Activated CD8-positive, alpha-beta T cell treated with anti-CD3 and anti-CD28 coated beads for 36 hours (primary cell): ENCODE data around the gene SLAMF8. TPM values are rescaled to one million over a fixed set of nuclear protein-coding genes. Genes with fewer than 3 reads are reported as not detected.
A peak's percentile ranks its signal among the peaks of the same experiment; 100 is the strongest.

Source experiments
- ATAC-seq: fragments of 200-7000 bp; cut with Tn5 transposase; one replicate; pipeline ENCODE4 v1.10.0; 2021; ENCODE audit warnings: mild to moderate bottlenecking, moderate library complexity
- CTCF ChIA-PET: fragments of 350-600 bp; sonication (Branson Sonifier 250); formaldehyde crosslinking; loops from one replicate; lab custom pipeline; 2021; ENCODE audit warnings: antibody characterized with exemption; lab: Charles Lee
- POLR2A ChIA-PET: fragments of 350-600 bp; sonication (Branson Sonifier 250); formaldehyde crosslinking; loops from one replicate; lab custom pipeline; 2021; ENCODE audit warnings: antibody characterized with exemption; lab: Charles Lee
- DNase-seq: peaks from one replicate; pipeline ENCODE4 v3.0.0-alpha.2; 2020
- H3K27ac Mint-ChIP-seq: one replicate; pipeline ENCODE4 v1.8.0; 2021; ENCODE audit warnings: mild to moderate bottlenecking, mixed read lengths
- H3K27me3 Mint-ChIP-seq: one replicate; pipeline ENCODE4 v1.8.0; 2021; ENCODE audit warnings: mixed read lengths
- H3K36me3 Mint-ChIP-seq: one replicate; pipeline ENCODE4 v1.8.0; 2021; ENCODE audit warnings: low read depth, mixed read lengths
- H3K4me1 Mint-ChIP-seq: one replicate; pipeline ENCODE4 v1.8.0; 2021; ENCODE audit warnings: low read depth, mixed read lengths
- H3K4me3 Mint-ChIP-seq: one replicate; pipeline ENCODE4 v1.8.0; 2021; ENCODE audit warnings: mild to moderate bottlenecking, moderate library complexity, mixed read lengths
- H3K9me3 Mint-ChIP-seq: one replicate; pipeline ENCODE4 v1.8.0; 2021; ENCODE audit warnings: mixed read lengths
- intact Hi-C: fragments of 100-400 bp; cut with micrococcal nuclease; formaldehyde crosslinking; loops from one replicate; pipeline ENCODE4 v1.10.0; 2022
- total RNA-seq, 2 experiments: library from RNA; stranded (reverse); gene quantifications; one replicate each; pipeline ENCODE4 v1.2.3, GENCODE V29; 2021
- TF ChIP-seq, protein P1 (sequence below): fragments of 200-600 bp; IDR thresholded peaks from one replicate; pipeline ENCODE4 v1.8.0; 2022; ENCODE audit warnings: antibody characterized with exemption, mild to moderate bottlenecking

The SLAMF8 gene
- total RNA-seq, 2 experiments from 2014 or later: 0.54 TPM

DNA sequence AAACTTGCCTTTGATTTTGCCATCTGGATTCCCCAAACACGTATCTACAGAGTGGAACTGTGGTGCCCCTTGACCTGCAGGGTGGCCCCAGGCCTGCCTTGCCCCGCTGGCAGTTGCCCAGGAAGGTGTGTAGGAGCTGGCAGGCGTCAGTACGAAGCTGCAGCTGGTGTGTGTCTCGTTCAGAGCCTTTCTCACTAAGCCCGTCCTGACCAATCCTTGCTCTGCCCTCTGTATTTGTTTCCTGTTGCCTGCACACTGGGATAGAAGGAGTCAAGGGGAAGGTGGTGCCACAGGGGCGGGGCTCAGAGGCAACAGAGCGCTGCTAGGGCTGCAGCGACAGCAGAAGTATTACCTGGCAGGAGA is 41.0 kb downstream of the SLAMF8 start:
- CTCF ChIA-PET: interaction anchor here (0.5 kb wide), 1 partner anchor 23 kb away, joined by 3 read pairs; no protein-coding TSS in a partner anchor
- POLR2A ChIA-PET: interaction anchor here (1.5 kb wide), 1 partner anchor 53 kb away, joined by 3 read pairs; no protein-coding TSS in a partner anchor

DNA sequence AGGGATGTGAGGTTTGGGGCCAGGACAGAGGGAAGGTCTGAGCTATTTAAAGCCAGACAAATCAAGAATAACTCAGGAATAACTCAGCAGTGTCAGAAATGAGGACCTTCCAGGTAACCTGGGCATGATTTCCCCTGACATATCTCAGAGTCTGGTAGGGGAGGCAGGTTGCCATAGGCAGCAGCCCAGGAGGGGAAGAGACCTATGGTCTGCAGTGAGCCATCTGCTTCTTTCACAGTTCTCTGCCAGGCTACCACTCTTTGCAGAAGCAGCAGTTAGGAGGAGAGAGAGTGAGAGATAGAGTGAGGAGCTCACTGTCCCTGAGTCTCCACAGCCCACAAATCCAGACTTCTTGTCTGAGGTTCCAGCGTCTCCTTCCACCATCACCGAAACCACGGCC is 42.1 kb downstream of the SLAMF8 start:
- TF ChIP-seq, protein P1, sequence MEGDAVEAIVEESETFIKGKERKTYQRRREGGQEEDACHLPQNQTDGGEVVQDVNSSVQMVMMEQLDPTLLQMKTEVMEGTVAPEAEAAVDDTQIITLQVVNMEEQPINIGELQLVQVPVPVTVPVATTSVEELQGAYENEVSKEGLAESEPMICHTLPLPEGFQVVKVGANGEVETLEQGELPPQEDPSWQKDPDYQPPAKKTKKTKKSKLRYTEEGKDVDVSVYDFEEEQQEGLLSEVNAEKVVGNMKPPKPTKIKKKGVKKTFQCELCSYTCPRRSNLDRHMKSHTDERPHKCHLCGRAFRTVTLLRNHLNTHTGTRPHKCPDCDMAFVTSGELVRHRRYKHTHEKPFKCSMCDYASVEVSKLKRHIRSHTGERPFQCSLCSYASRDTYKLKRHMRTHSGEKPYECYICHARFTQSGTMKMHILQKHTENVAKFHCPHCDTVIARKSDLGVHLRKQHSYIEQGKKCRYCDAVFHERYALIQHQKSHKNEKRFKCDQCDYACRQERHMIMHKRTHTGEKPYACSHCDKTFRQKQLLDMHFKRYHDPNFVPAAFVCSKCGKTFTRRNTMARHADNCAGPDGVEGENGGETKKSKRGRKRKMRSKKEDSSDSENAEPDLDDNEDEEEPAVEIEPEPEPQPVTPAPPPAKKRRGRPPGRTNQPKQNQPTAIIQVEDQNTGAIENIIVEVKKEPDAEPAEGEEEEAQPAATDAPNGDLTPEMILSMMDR: no peak
- Mint-ChIP-seq H3K27me3 (peaks cover 3% of the 10 kb centered on the region), H3K9me3 (no peaks in the 10 kb centered on the region), H3K4me3 (no peak overlapping the region), H3K27ac (no peak overlapping the region), H3K36me3 (no peaks in the 10 kb centered on the region), H3K4me1 (peaks cover 20% of the 10 kb centered on the region)
- ChIA-PET CTCF (interaction anchor here (0.9 to 1.8 kb wide), 4 partner anchors 18 to 139 kb away, joined by 3 to 7 read pairs (median 6); no protein-coding TSS in a partner anchor), POLR2A (interaction anchor here (1.1 to 1.5 kb wide), 3 partner anchors 13 to 52 kb away, joined by 3 read pairs; no protein-coding TSS in a partner anchor)
- ATAC-seq: no peak
- intact Hi-C loops: no loop called here
- DNase-seq: no peak

More for the DNA sequence above, 41.0 kb downstream of the SLAMF8 start:
- TF ChIP-seq, protein P1: no peak
- peaks cover 3% of the 10 kb centered on the region for H3K27me3 Mint-ChIP-seq
- no peak overlapping the region for H3K4me3 Mint-ChIP-seq
- intact Hi-C loops: no loop called here
- H3K36me3 Mint-ChIP-seq: no peaks in the 10 kb centered on the region
- no peaks in the 10 kb centered on the region for H3K9me3 Mint-ChIP-seq
- DNase-seq (no peak), ATAC-seq (no peak)
- peaks cover 20% of the 10 kb centered on the region for H3K4me1 Mint-ChIP-seq
- no peak overlapping the region for H3K27ac Mint-ChIP-seq

DNA sequence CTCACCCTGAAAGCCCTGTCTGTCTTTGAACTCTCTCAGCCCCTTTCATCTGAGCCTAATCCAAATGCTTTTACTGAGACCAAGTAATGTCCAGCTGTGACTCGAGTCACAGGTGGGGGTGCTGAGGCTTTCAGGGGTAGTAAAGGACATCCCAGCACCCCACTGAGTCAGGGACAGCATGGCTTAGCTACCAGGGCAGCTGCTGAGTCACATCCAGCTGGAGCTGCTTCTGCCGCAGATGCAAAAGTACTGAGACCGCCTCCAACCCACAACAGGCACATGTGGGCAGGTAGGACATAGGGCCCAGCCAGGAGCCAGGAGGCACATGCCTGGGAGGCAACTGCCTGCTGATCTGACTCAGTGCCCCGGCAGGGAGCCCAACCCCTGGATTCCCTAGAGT is 42.5 kb downstream of the SLAMF8 start:
- DNase-seq (peak; percentile 72), ATAC-seq (peak; percentile 91)
- intact Hi-C loops: no loop called here
- ChIA-PET POLR2A (interaction anchor here (1.1 to 1.2 kb wide), 2 partner anchors 14 to 18 kb away, joined by 3 read pairs; no protein-coding TSS in a partner anchor), CTCF (interaction anchor here (0.9 to 1.8 kb wide), 4 partner anchors 18 to 138 kb away, joined by 3 to 7 read pairs (median 6); no protein-coding TSS in a partner anchor)
- Mint-ChIP-seq H3K4me1 (peaks cover 20% of the 10 kb centered on the region), H3K27ac (no peak overlapping the region), H3K4me3 (no peak overlapping the region), H3K27me3 (peaks cover 3% of the 10 kb centered on the region), H3K36me3 (no peaks in the 10 kb centered on the region), H3K9me3 (no peaks in the 10 kb centered on the region)
- TF ChIP-seq, protein P1: no peak

DNA sequence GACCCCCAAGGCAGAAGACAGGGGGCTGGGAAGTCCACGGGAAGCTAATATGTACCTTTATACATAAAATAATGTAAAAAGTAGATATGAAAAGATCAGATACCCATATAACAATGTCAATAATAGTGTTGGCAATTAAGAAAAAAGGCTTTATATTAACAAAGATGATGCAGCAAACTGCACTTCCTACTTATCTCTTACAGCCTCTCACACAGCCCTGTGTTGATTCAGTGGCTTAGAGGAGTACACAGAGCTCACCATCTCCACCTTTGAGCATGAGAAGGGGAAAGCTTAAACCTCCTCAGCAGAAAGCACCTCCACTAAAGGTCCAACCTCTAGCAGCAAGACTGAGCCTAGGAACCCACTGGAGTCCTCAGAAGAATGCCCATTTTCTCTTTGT is 42.9 kb downstream of the SLAMF8 start:
- Mint-ChIP-seq H3K4me3 (no peak overlapping the region), H3K27me3 (peaks cover 3% of the 10 kb centered on the region), H3K9me3 (no peaks in the 10 kb centered on the region), H3K27ac (no peak overlapping the region), H3K4me1 (peaks cover 20% of the 10 kb centered on the region), H3K36me3 (no peaks in the 10 kb centered on the region)
- intact Hi-C loops: no loop called here
- POLR2A ChIA-PET: interaction anchor here (1.2 to 1.5 kb wide), 2 partner anchors 9 to 14 kb away, joined by 3 to 4 read pairs; no protein-coding TSS in a partner anchor
- ATAC-seq (no peak), DNase-seq (no peak)
- TF ChIP-seq, protein P1: no peak
- CTCF ChIA-PET: interaction anchor here (1.8 kb wide), 3 partner anchors 21 to 138 kb away, joined by 6 to 7 read pairs (median 7); no protein-coding TSS in a partner anchor

DNA sequence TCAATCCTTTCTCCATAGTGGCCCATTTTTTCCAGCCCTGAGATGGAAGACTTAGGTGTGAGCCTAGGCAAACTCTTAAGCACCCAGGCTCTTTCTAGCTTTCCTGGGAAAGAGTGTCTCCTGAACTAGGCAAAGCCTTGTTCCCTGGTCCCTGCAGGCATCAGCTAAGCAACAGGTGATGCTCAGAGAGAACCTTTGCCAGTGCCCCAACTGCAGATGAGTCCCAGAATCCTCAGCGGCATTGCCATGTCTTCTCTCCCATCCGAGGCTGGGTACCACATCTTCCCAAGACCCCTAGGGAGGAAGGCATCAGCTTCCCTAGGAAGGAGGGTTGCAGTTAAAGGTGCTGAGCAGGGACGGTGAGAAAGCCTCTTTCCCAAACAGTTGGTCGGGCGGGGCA is 44.0 kb downstream of the SLAMF8 start:
- POLR2A ChIA-PET: interaction anchor here (1.5 kb wide), 1 partner anchor 10 kb away, joined by 4 read pairs; no protein-coding TSS in a partner anchor
- CTCF ChIA-PET: interaction anchor here (0.6 to 1.1 kb wide), 2 partner anchors 20 to 29 kb away, joined by 3 read pairs; no protein-coding TSS in a partner anchor
- H3K9me3 Mint-ChIP-seq: no peaks in the 10 kb centered on the region
- H3K27me3 Mint-ChIP-seq: peaks cover 3% of the 10 kb centered on the region
- no peaks in the 10 kb centered on the region for H3K36me3 Mint-ChIP-seq
- peaks cover 19% of the 10 kb centered on the region for H3K4me1 Mint-ChIP-seq
- TF ChIP-seq, protein P1: no peak
- intact Hi-C loops: no loop called here
- ATAC-seq (no peak), DNase-seq (no peak)
- H3K27ac Mint-ChIP-seq: no peak overlapping the region
- no peak overlapping the region for H3K4me3 Mint-ChIP-seq
